ENCODE data around the gene ZDHHC7. TPM values are rescaled to one million over a fixed set of nuclear protein-coding genes. Genes with fewer than 3 reads are reported as not detected.

ZDHHC7 gene
- total RNA-seq, 1 experiment from 2014 or later: 90.1 TPM

- in situ Hi-C loops (cut with HindIII; ENCODE audit: low pct_unique_long_range_greater_than_20kb, low sequenced_read_pairs): no loop called here
- DNase-seq (ENCODE audit: low read depth): no peak
Observed at GRCh38 chr16:84937196-84938005, 73.9 kb downstream of the ZDHHC7 start.

GRCh38 chr16:84933774-84934631 lies 77.3 kb downstream of the ZDHHC7 start:
- DNase-seq (ENCODE audit: low read depth): no peak
- in situ Hi-C loops (cut with HindIII; ENCODE audit: low pct_unique_long_range_greater_than_20kb, low sequenced_read_pairs): no loop called here

GRCh38 chr16:84932681-84933080 lies 78.7 kb downstream of the ZDHHC7 start:
- in situ Hi-C loops (cut with HindIII; ENCODE audit: low pct_unique_long_range_greater_than_20kb, low sequenced_read_pairs): no loop called here
- no peak for DNase-seq (ENCODE audit: low read depth)

- in situ Hi-C loops (cut with HindIII; ENCODE audit: low pct_unique_long_range_greater_than_20kb, low sequenced_read_pairs): no loop called here
- no peak for DNase-seq (ENCODE audit: low read depth)
Observed at GRCh38 chr16:84931506-84931905, 79.8 kb downstream of the ZDHHC7 start.

- in situ Hi-C loops (cut with HindIII; ENCODE audit: low pct_unique_long_range_greater_than_20kb, low sequenced_read_pairs): no loop called here
Observed at GRCh38 chr16:84931107-84931494, 80.2 kb downstream of the ZDHHC7 start.

GRCh38 chr16:84930298-84931106 lies 80.8 kb downstream of the ZDHHC7 start:
- in situ Hi-C loops (cut with HindIII; ENCODE audit: low pct_unique_long_range_greater_than_20kb, low sequenced_read_pairs): no loop called here
- no peak for DNase-seq (ENCODE audit: low read depth)

More at GRCh38 chr16:84931107-84931494, 80.2 kb downstream of the ZDHHC7 start:
- DNase-seq (ENCODE audit: low read depth): no peak

- in situ Hi-C loops (cut with HindIII; ENCODE audit: low pct_unique_long_range_greater_than_20kb, low sequenced_read_pairs): no loop called here
- DNase-seq (ENCODE audit: low read depth): no peak
Observed at GRCh38 chr16:84929421-84930297, 81.7 kb downstream of the ZDHHC7 start.

GRCh38 chr16:84928679-84929420 lies 82.5 kb downstream of the ZDHHC7 start:
- in situ Hi-C loops (cut with HindIII; ENCODE audit: low pct_unique_long_range_greater_than_20kb, low sequenced_read_pairs): no loop called here
- no peak for DNase-seq (ENCODE audit: low read depth)

GRCh38 chr16:84927621-84928591 lies 83.4 kb downstream of the ZDHHC7 start:
- no peak for DNase-seq (ENCODE audit: low read depth)
- in situ Hi-C loops (cut with HindIII; ENCODE audit: low pct_unique_long_range_greater_than_20kb, low sequenced_read_pairs): no loop called here

- no peak for DNase-seq (ENCODE audit: low read depth)
- in situ Hi-C loops (cut with HindIII; ENCODE audit: low pct_unique_long_range_greater_than_20kb, low sequenced_read_pairs): no loop called here
Observed at GRCh38 chr16:84926462-84926861, 84.9 kb downstream of the ZDHHC7 start.

- no peak for DNase-seq (ENCODE audit: low read depth)
- in situ Hi-C loops (cut with HindIII; ENCODE audit: low pct_unique_long_range_greater_than_20kb, low sequenced_read_pairs): no loop called here
Observed at GRCh38 chr16:84925773-84926372, 85.5 kb downstream of the ZDHHC7 start.

GRCh38 chr16:84925092-84925772 lies 86.1 kb downstream of the ZDHHC7 start:
- in situ Hi-C loops (cut with HindIII; ENCODE audit: low pct_unique_long_range_greater_than_20kb, low sequenced_read_pairs): no loop called here
- no peak for DNase-seq (ENCODE audit: low read depth)

- DNase-seq (ENCODE audit: low read depth): no peak
- in situ Hi-C loops (cut with HindIII; ENCODE audit: low pct_unique_long_range_greater_than_20kb, low sequenced_read_pairs): no loop called here
Observed at GRCh38 chr16:84924331-84925091, 86.8 kb downstream of the ZDHHC7 start.
